22Rv1 (cell line): ENCODE measurements around the gene SEC23A.

Source experiments
- CTCF ChIP-seq: fragments of 450-650 bp; IDR thresholded peaks from 2 replicates; pipeline ENCODE4 v1.5.1; 2017; ENCODE audit warnings: mild to moderate bottlenecking
- ZFX ChIP-seq: fragments of 450-650 bp; IDR thresholded peaks from 2 replicates; pipeline ENCODE4 v1.6.1; 2017; ENCODE audit warnings: antibody characterized with exemption, borderline replicate concordance

DNA sequence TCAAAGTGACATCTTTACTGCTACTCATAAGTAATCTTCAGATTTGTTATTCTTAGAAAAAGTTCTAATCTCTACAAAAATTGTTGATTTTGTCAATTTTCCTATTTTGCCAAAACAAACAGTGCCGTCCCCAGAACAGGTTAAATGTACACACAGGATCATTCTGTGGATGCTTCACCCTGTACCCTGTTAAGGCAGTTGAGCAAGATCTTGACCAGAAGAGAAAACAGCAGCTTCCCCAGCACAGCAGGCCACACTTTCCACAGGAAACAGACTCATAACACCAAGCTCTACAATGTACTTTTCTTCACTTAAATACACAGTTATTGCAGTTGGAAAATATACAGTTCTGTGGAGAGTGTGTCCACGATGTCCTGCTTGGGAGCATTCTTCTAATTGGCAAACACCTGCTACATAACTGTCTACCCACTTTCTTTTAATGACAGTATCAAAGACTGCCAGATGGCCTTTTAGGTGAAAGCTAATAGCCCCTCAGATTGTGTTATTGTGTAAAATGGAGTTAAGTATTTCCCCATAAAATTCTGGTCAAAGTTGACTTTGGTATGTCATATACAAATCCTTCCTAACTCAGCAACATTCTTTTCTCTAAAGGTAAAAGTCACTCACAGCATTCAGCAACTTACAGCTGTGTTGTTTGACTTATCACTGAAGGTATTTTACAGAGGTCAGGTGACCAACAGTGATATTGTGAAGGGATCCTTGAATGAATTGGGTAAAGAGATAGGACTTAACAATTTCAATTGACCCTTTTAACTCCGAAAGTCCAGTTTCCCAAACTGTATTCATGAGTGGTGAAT lies 77.0 kb downstream of the SEC23A start:
- TF ChIP-seq CTCF (no peak), ZFX (no peak)
